GM12878 (cell line): ENCODE results near the gene C1orf232. TPM values are rescaled to one million over a fixed set of nuclear protein-coding genes. Genes with fewer than 3 reads are reported as not detected.

Source experiments
- ATAC-seq: fragments of 200-7000 bp; cut with Tn5 transposase; 3 replicates; pipeline ENCODE4 v1.9.1; 2020; ENCODE audit warnings: mild to moderate bottlenecking, moderate library complexity
- BruUV-seq: library from RNA; stranded (reverse); fragments of 400-500 nt; replicated peaks from 2 replicates; lab custom pipeline; 2021; lab: Mats Ljungman, UMichigan
- CTCF ChIA-PET: fragments of 300-600 bp; sonication (Branson Sonifier 250); formaldehyde crosslinking; extraction: SDS; loops from one replicate; lab custom pipeline; 2021; ENCODE audit warnings: inconsistent platforms; lab: Yijun Ruan, JAX
- POLR2A ChIA-PET: fragments of 350-600 bp; formaldehyde crosslinking; extraction: SDS; loops from one replicate; lab custom pipeline; 2021; ENCODE audit warnings: inconsistent platforms; lab: Charles Lee
- RAD21 ChIA-PET: fragments of 300-600 bp; sonication (Branson Sonifier 250); formaldehyde crosslinking; loops from one replicate; lab custom pipeline; 2023; ENCODE audit warnings: antibody characterized with exemption; ENCODE audit not compliant: unreplicated experiment; lab: Charles Lee
- SMC1A ChIA-PET: fragments of 300-600 bp; sonication (Branson Sonifier 250); formaldehyde crosslinking; loops from one replicate; lab custom pipeline; 2023; ENCODE audit not compliant: unreplicated experiment, uncharacterized antibody; lab: Charles Lee
- DNase-seq: peaks from one replicate; pipeline ENCODE4 v3.0.0-alpha.2; 2011; ENCODE audit warnings: low read depth, low spot score
- FAIRE-seq: peaks from 3 replicates; lab custom pipeline; 2011; peaks lifted over from hg19 to GRCh38; lab: Jason Lieb, UNC
- H2AFZ ChIP-seq: 2 replicates; pipeline ENCODE4 v1.6.0; 2011; ENCODE audit warnings: low read depth, low read length, control low read depth; ENCODE audit not compliant: control insufficient read depth
- H3K27ac ChIP-seq: 2 replicates; pipeline ENCODE4 v1.5.1; 2011; ENCODE audit warnings: control low read depth; ENCODE audit not compliant: control insufficient read depth, insufficient read depth
- H3K27me3 ChIP-seq, 2 experiments: replicated peaks in 1 of 2; 2 replicates each; pipeline versions ENCODE4 v1.6.0 to v1.6.1; 2011; ENCODE audit warnings: low read length in 1 of 2; ENCODE audit not compliant: control insufficient read depth in 2 of 2, insufficient read depth in 2 of 2
- H3K36me3 ChIP-seq, 2 experiments: 2 replicates each; pipeline ENCODE4 v1.5.1; 2011; ENCODE audit warnings: low read length in 1 of 2; ENCODE audit not compliant: control insufficient read depth in 2 of 2, insufficient read depth in 2 of 2
- H3K4me1 ChIP-seq: 2 replicates; pipeline ENCODE4 v1.6.1; 2011; ENCODE audit warnings: mild to moderate bottlenecking, low read length, moderate library complexity, mixed read lengths; ENCODE audit not compliant: control insufficient read depth, insufficient read depth
- H3K4me2 ChIP-seq: 2 replicates; pipeline ENCODE4 v1.6.0; 2011; ENCODE audit warnings: control low read depth; ENCODE audit not compliant: control insufficient read depth, insufficient read depth
- H3K4me3 ChIP-seq: fragments of 200-600 bp; sonication (generic); 2 replicates; pipeline ENCODE4 v1.5.1; 2016
- H3K79me2 ChIP-seq: 2 replicates; pipeline ENCODE4 v1.6.0; 2011; ENCODE audit warnings: low read length; ENCODE audit not compliant: control insufficient read depth, insufficient read depth
- H3K9ac ChIP-seq: 2 replicates; pipeline ENCODE4 v1.8.0; 2011; ENCODE audit warnings: low read length, control low read depth, mixed read lengths; ENCODE audit not compliant: control insufficient read depth, insufficient read depth
- H3K9me3 ChIP-seq: replicated peaks from 3 replicates; pipeline ENCODE4 v1.5.1; 2011; ENCODE audit warnings: mild to moderate bottlenecking, low read length; ENCODE audit not compliant: control insufficient read depth, insufficient read depth
- H4K20me1 ChIP-seq: 2 replicates; pipeline ENCODE4 v1.6.0; 2011; ENCODE audit not compliant: control insufficient read depth, insufficient read depth
- BHLHE40 ChIP-seq, 2 experiments: fragments of 450-650 bp in 1 of 2; IDR thresholded peaks; 2 replicates each; pipeline ENCODE4 v1.6.1; 2011 to 2017; ENCODE audit warnings: low read depth in 2 of 2, borderline replicate concordance in 1 of 2, improper control_type of control experiment in 1 of 2, low read length in 1 of 2, mild to moderate bottlenecking in 1 of 2
- BMI1 ChIP-seq: fragments of 450-650 bp; IDR thresholded peaks from 2 replicates; pipeline ENCODE4 v1.6.1; 2016; ENCODE audit warnings: mild to moderate bottlenecking, moderate library complexity, borderline replicate concordance
- BRCA1 ChIP-seq: IDR thresholded peaks from 2 replicates; pipeline ENCODE4 v1.6.1; 2011; ENCODE audit warnings: low read depth, low read length, improper control_type of control experiment
- GATAD2B ChIP-seq: fragments of 450-650 bp; conservative IDR thresholded peaks from 2 replicates; pipeline ENCODE4 v1.6.1; 2017; ENCODE audit warnings: low read depth, mild to moderate bottlenecking, moderate library complexity
- HDGF ChIP-seq: fragments of 450-650 bp; IDR thresholded peaks from 2 replicates; pipeline ENCODE4 v1.6.1; 2016; ENCODE audit warnings: antibody characterized with exemption
- IKZF2 ChIP-seq, 2 experiments: fragments of 450-650 bp; IDR thresholded peaks; 2 replicates each; pipeline ENCODE4 v1.6.1; 2017; ENCODE audit warnings: mild to moderate bottlenecking in 2 of 2, moderate library complexity in 2 of 2
- JUNB ChIP-seq: IDR thresholded peaks from 2 replicates; pipeline ENCODE4 v1.6.1; 2016; ENCODE audit warnings: antibody characterized with exemption, mild to moderate bottlenecking
- NFYA ChIP-seq: IDR thresholded peaks from 2 replicates; pipeline ENCODE4 v1.6.1; 2011; ENCODE audit warnings: low read depth, mild to moderate bottlenecking, low read length, improper control_type of control experiment, borderline replicate concordance
- PBX3 ChIP-seq: IDR thresholded peaks from 2 replicates; pipeline ENCODE4 v1.6.1; 2011; ENCODE audit warnings: mild to moderate bottlenecking, low read depth, low read length, moderate library complexity; ENCODE audit not compliant: insufficient replicate concordance
- RAD21 ChIP-seq: IDR thresholded peaks from 2 replicates; pipeline ENCODE4 v1.6.1; 2011; ENCODE audit warnings: mild to moderate bottlenecking, low read depth, low read length, moderate library complexity; ENCODE audit not compliant: insufficient read depth
- SMC3 ChIP-seq: IDR thresholded peaks from 2 replicates; pipeline ENCODE4 v1.6.1; 2011; ENCODE audit warnings: low read length, improper control_type of control experiment, borderline replicate concordance
- STAT3 ChIP-seq: IDR thresholded peaks from 2 replicates; pipeline ENCODE4 v1.6.1; 2011; ENCODE audit warnings: low read depth, low read length, improper control_type of control experiment
- TCF3 ChIP-seq: IDR thresholded peaks from 2 replicates; pipeline ENCODE4 v1.6.1; 2012; ENCODE audit warnings: low read depth, mild to moderate bottlenecking, low read length, borderline replicate concordance; ENCODE audit not compliant: insufficient read depth
- ZNF207 ChIP-seq: fragments of 450-650 bp; IDR thresholded peaks from 2 replicates; pipeline ENCODE4 v1.6.1; 2014; ENCODE audit warnings: antibody characterized with exemption, mild to moderate bottlenecking, borderline replicate concordance
- WGBS: methylation state at CpG from one replicate; pipeline ENCODE4 v1.1.6; 2016; ENCODE audit warnings: low lambda C conversion rate; ENCODE audit not compliant: insufficient replicate concordance, insufficient coverage; ENCODE audit errors: missing lambda C conversion rate; 5-methylcytosine and 5-hydroxymethylcytosine counted together
- in situ Hi-C: fragments of 300-500 bp; cut with MboI; formaldehyde crosslinking; loops from 9 replicates; pipeline ENCODE4 v1.14.3; 2018; ENCODE audit warnings: mixed read lengths
- intact Hi-C: fragments of 100-400 bp; cut with micrococcal nuclease; formaldehyde crosslinking; loops from one replicate; pipeline ENCODE4 v1.14.2; 2022; ENCODE audit not compliant: unreplicated experiment
- polyA plus RNA-seq, 11 experiments: library from polyadenylated mRNA; depleted of rRNA in 4 of 11; unstranded in 6 of 11; stranded (reverse) in 5 of 11; fragments of >200 nt; fragmentation: Nextera tagmentation in 4 of 11; fragmentation: Illumina TruSeq in 1 of 11; extraction: Ambion mirVana in 4 of 11; extraction: Trizol in 1 of 11; gene quantifications; 1 replicate in 1 of 11; 2 replicates in 10 of 11; pipeline versions ENCODE4 v1.2.1 to v1.2.3, GENCODE V29; 2011 to 2016; ENCODE audit warnings: inconsistent platforms in 2 of 11, missing spikeins in 2 of 11, low read depth in 1 of 11
- total RNA-seq, 4 experiments: library from RNA; depleted of rRNA in 3 of 4; stranded (reverse); fragments of >200 nt in 3 of 4; fragmentation: Illumina TruSeq in 1 of 4; extraction: Trizol in 1 of 4; gene quantifications; 2 replicates each; pipeline versions ENCODE4 v1.2.1 to v1.2.3, GENCODE V29; 2013 to 2021
- TF ChIP-seq, protein P1 (sequence below): fragments of 450-650 bp; IDR thresholded peaks from 2 replicates; pipeline ENCODE4 v1.6.1; 2017; ENCODE audit warnings: borderline replicate concordance

The C1orf232 gene
- total and polyA plus RNA-seq, 10 of the 15 experiments (the other 5 are each of a cell fraction or from before 2014, with no cell fraction given) = not detected

GRCh38 chr1:26180010-26180506, 11.3 kb upstream of the C1orf232 start:
- ChIA-PET POLR2A (no interaction called here), CTCF (interaction anchor here (0.7 to 2.1 kb wide), 3 partner anchors 10 to 54 kb away, joined by 3 to 6 read pairs (median 4); partner anchors contain the start of genes CEP85 and ZNF593), SMC1A (no interaction called here), RAD21 (no interaction called here)
- H3K27ac ChIP-seq = no peak overlapping the region
- H3K9me3 ChIP-seq = no peaks in the 10 kb centered on the region
- no peaks in the 10 kb centered on the region for H4K20me1 ChIP-seq
- no peak overlapping the region for H3K9ac ChIP-seq
- H3K79me2 ChIP-seq = no peaks in the 10 kb centered on the region
- no peaks in the 10 kb centered on the region for H3K36me3 ChIP-seq
- BruUV-seq = no TSS peak
- DNase-seq (no peak), ATAC-seq (peak; percentile 33; the same call in 1 of the 3 replicates), FAIRE-seq (peak; percentile 54)
- H3K27me3 ChIP-seq = no peaks in the 10 kb centered on the region
- intact Hi-C loops (no loop called here), in situ Hi-C loops (no loop called here)
- no peak for TF ChIP-seq JUNB
- no peak for TF ChIP-seq RAD21
- H2AFZ ChIP-seq = no peak overlapping the region
- WGBS = 3% methylated on average over 4 of the region's 4 CpGs
- no peak overlapping the region for H3K4me2 ChIP-seq
- peaks cover 10% of the 10 kb centered on the region for H3K4me1 ChIP-seq
- H3K4me3 ChIP-seq = no peak overlapping the region

GRCh38 chr1:26177182-26177684, 8.5 kb upstream of the C1orf232 start, which contains the start of gene CNKSR1:
Gene CNKSR1 (plus strand): TSS chr1:26177491. CDS start chr1:26177548, 57 bp downstream.
- H3K79me2 ChIP-seq = no peaks in the 10 kb centered on the region
- in situ Hi-C loops (no loop called here), intact Hi-C loops (no loop called here)
- POLR2A ChIA-PET = no interaction called here
- FAIRE-seq (no peak), ATAC-seq (peak; percentile 55), DNase-seq (no peak)
- CTCF ChIA-PET = interaction anchor here (0.6 to 2.6 kb wide), 2 partner anchors 55 to 58 kb away, joined by 3 to 7 read pairs; partner anchors contain the start of gene CEP85
- H3K4me2 ChIP-seq = no peak within 1 kb of the TSS
- no peak within 1 kb of the TSS; the same call in none of the 2 replicates for H2AFZ ChIP-seq
- H3K9ac ChIP-seq = no peak within 1 kb of the TSS
- H3K9me3 ChIP-seq = no peaks in the 10 kb centered on the region
- SMC1A ChIA-PET = no interaction called here
- H3K4me1 ChIP-seq = peaks cover 10% of the 10 kb centered on the region
- no peak within 1 kb of the TSS for H3K27ac ChIP-seq
- H3K36me3 ChIP-seq = no peaks in the 10 kb centered on the region
- BruUV-seq = no TSS peak
- RAD21 ChIA-PET = no interaction called here
- H3K4me3 ChIP-seq = no peak within 1 kb of the TSS
- no peaks in the 10 kb centered on the region for H3K27me3 ChIP-seq
- 86% methylated on average over 21 of the region's 21 CpGs for WGBS
- no peaks in the 10 kb centered on the region for H4K20me1 ChIP-seq
- TF ChIP-seq, protein P1, sequence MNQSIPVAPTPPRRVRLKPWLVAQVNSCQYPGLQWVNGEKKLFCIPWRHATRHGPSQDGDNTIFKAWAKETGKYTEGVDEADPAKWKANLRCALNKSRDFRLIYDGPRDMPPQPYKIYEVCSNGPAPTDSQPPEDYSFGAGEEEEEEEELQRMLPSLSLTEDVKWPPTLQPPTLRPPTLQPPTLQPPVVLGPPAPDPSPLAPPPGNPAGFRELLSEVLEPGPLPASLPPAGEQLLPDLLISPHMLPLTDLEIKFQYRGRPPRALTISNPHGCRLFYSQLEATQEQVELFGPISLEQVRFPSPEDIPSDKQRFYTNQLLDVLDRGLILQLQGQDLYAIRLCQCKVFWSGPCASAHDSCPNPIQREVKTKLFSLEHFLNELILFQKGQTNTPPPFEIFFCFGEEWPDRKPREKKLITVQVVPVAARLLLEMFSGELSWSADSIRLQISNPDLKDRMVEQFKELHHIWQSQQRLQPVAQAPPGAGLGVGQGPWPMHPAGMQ = no peak
- TF ChIP-seq STAT3 = no peak
- no peak for TF ChIP-seq TCF3
- TF ChIP-seq BRCA1 = no peak
- TF ChIP-seq NFYA = no peak
- no peak for TF ChIP-seq PBX3
- TF ChIP-seq HDGF = no peak
- no peak for TF ChIP-seq SMC3
- TF ChIP-seq BHLHE40 (IDR thresholded peaks at IDR 0.05; ENCODE audit: borderline replicate concordance in 1 of 2, low read depth in 2 of 2, low read length in 1 of 2) = no peak
- no peak for TF ChIP-seq RAD21
- TF ChIP-seq ZNF207 = no peak
- TF ChIP-seq BMI1 = no peak
- no peak for TF ChIP-seq IKZF2 (IDR thresholded peaks at IDR 0.05)
- TF ChIP-seq GATAD2B = no peak
